Adrenal gland (tissue), 19 donors: ENCODE data around the gene SCG5. TPM values are rescaled to one million over a fixed set of nuclear protein-coding genes. Genes with fewer than 3 reads are reported as not detected.
A peak's percentile ranks its signal among the peaks of the same experiment; 100 is the strongest.
"Not testable (repeated sequence)": the region's sequence is repeated elsewhere in the genome, so short reads cannot be mapped to it uniquely, and the experiment has no call there.

ENCODE experiments used
- DNase-seq, 7 donors: peaks; one replicate each; pipeline ENCODE4 v3.0.0-alpha.2; 2019 to 2020
- H3K27ac ChIP-seq, 5 donors: fragments of 200-600 bp; sonication (generic) in 4 of 5; 1 replicate in 3 of 5; 2 replicates in 2 of 5; pipeline versions ENCODE4 v1.5.1 to v1.8.0; 2016 to 2020; ENCODE audit warnings: mild to moderate bottlenecking in 1 of 5
- H3K27me3 ChIP-seq: fragments of 200-600 bp; 2 replicates; pipeline ENCODE4 v1.8.0; 2021
- H3K36me3 ChIP-seq, 2 donors: fragments of 200-600 bp; replicated peaks in 1 of 2; 1 replicate in 1 of 2; 2 replicates in 1 of 2; pipeline versions ENCODE4 v1.5.1 to v1.8.0; 2018 to 2022
- H3K4me1 ChIP-seq, 2 donors: fragments of 200-600 bp; replicated peaks in 1 of 2; 1 replicate in 1 of 2; 2 replicates in 1 of 2; pipeline versions ENCODE4 v1.5.1 to v1.8.0; 2018 to 2021
- H3K4me3 ChIP-seq, 4 donors: fragments of 200-600 bp; sonication (generic) in 3 of 4; one replicate each; pipeline ENCODE4 v1.5.1; 2016 to 2018
- H3K9me3 ChIP-seq, 3 donors: fragments of 200-600 bp; sonication (generic) in 1 of 3; replicated peaks in 1 of 3; 1 replicate in 2 of 3; 2 replicates in 1 of 3; pipeline versions ENCODE4 v1.5.1 to v1.8.0; 2016 to 2021
- POLR2A ChIP-seq, 2 donors: fragments of 450-650 bp; IDR thresholded peaks; one replicate each; pipeline ENCODE4 v1.6.1; 2017; ENCODE audit warnings: antibody characterized with exemption in 2 of 2, mild to moderate bottlenecking in 2 of 2, moderate library complexity in 1 of 2
- WGBS, 4 donors: extraction: QIAGEN DNeasy Blood & Tissue Kit in 2 of 4; methylation state at CpG; one replicate each; pipeline versions ENCODE4 v1.1.5 to v1.1.7; 2013 to 2017; 5-methylcytosine and 5-hydroxymethylcytosine counted together
- intact Hi-C, 2 donors: fragments of 100-400 bp; cut with DNase I; formaldehyde crosslinking; loops; one replicate each; pipeline versions ENCODE4 v1.14.1 to v1.15.0; 2022 to 2023
- long read RNA-seq, 10 donors: library from polyadenylated mRNA in 3 of 10; unstranded in 2 of 10; stranded (forward) in 1 of 10; transcript quantifications; one replicate each; pipeline ENCODE4 v2.0.0 and lab custom pipeline, GENCODE V29; 2021 to 2026
- polyA plus RNA-seq, 3 donors: library from polyadenylated mRNA; stranded (reverse); fragments of 200-250 nt in 2 of 3; fragments of 350-450 nt in 1 of 3; fragmentation: Illumina TruSeq in 1 of 3; extraction: RNeasy Lipid Tissue Mini Kit (QIAGEN cat#74804) in 1 of 3; gene quantifications; one replicate each; pipeline ENCODE4 v1.2.3, GENCODE V29; 2013 to 2014
- total RNA-seq, 9 donors: library from RNA; depleted of rRNA in 4 of 9; stranded (reverse); fragments of >200 nt in 4 of 9; fragments of 120-200 nt in 1 of 9; fragmentation: NEBNext Ultra II Directional in 1 of 9; extraction: Animal tissue kit (Norgen Biotek cat#: 25700) in 1 of 9; gene quantifications; one replicate each; pipeline versions ENCODE4 v1.1.0 to v1.2.4, GENCODE V29; 2013 to 2023
- TF ChIP-seq, protein P1 (sequence below), 6 experiments: fragments of 450-650 bp in 4 of 6; fragments of 200-600 bp in 2 of 6; sonication (generic) in 1 of 6; IDR thresholded peaks; 1 replicate in 5 of 6; 2 replicates in 1 of 6; pipeline versions ENCODE4 v1.5.1 to v1.8.0; 2016 to 2021; ENCODE audit warnings: antibody characterized with exemption in 6 of 6, mild to moderate bottlenecking in 2 of 6, moderate library complexity in 1 of 6
- donor health status: healthy with polysubstance abuse.
- donor health status: Bipolar disorder and iron deficiency.
- donor health status: DM: yes; HTN: yes; CAD: no.
- donor health status: DM: no; HTN: no; CAD: no.
- donor health status: DM: no; HTN: no; CAD: no.
- donor health status: DM: yes; HTN: yes; CAD: no.

The SCG5 gene
- total RNA-seq (10 to 100 TPM in 4 of 9 donors, 1 to 10 TPM in 1, under 1 TPM in 2, not detected in 2; 0.52 to 43.1 (median 26.2) TPM), polyA plus RNA-seq (100 to 1,000 TPM in 1 of 3 donors, 10 to 100 TPM in 2; 32.4 to 102 (median 81.2) TPM)
- long read RNA-seq, donor 1, partial matches to known transcripts = 0 of 8 reads
- long read RNA-seq, donor 1, other reads (novel, unspliced or antisense) = 0 of 8 reads
- long read RNA-seq, donor 2, transcript SCG5-202 (6 exons, 1,235 nt) = major isoform, 5 of 6 reads
- long read RNA-seq, donor 2, partial matches to known transcripts = 0 of 6 reads
- long read RNA-seq, donor 2, other reads (novel, unspliced or antisense) = 0 of 6 reads
- long read RNA-seq, donor 3, partial matches to known transcripts = 0 of 3 reads
- long read RNA-seq, donor 3, other reads (novel, unspliced or antisense) = 0 of 3 reads
- long read RNA-seq, donor 4 = 0 reads
- long read RNA-seq, donor 5 = 0 reads
- long read RNA-seq, donor 6, transcript SCG5-202 (6 exons, 1,235 nt) = major isoform, 62 of 134 reads
- long read RNA-seq, donor 6, transcript SCG5-201 (6 exons, 1,238 nt) = minor isoform, 57 of 134 reads
- long read RNA-seq, donor 6, partial matches to known transcripts = 8 of 134 reads
- long read RNA-seq, donor 6, other reads (novel, unspliced or antisense) = 3 of 134 reads
- long read RNA-seq, donor 7, partial matches to known transcripts = 0 of 1 reads
- long read RNA-seq, donor 7, other reads (novel, unspliced or antisense) = 0 of 1 reads
- long read RNA-seq, donor 8, transcript SCG5-202 (6 exons, 1,235 nt) = major isoform, 5 of 11 reads
- long read RNA-seq, donor 8, transcript SCG5-201 (6 exons, 1,238 nt) = major isoform, 5 of 11 reads
- long read RNA-seq, donor 8, partial matches to known transcripts = 0 of 11 reads
- long read RNA-seq, donor 8, other reads (novel, unspliced or antisense) = 0 of 11 reads
- long read RNA-seq, donor 9, partial matches to known transcripts = 0 of 1 reads
- long read RNA-seq, donor 9, other reads (novel, unspliced or antisense) = 0 of 1 reads
- long read RNA-seq, donor 10, transcript SCG5-202 (6 exons, 1,235 nt) = major isoform, 6 of 8 reads
- long read RNA-seq, donor 10, partial matches to known transcripts = 0 of 8 reads
- long read RNA-seq, donor 10, other reads (novel, unspliced or antisense) = 0 of 8 reads

GRCh38 chr15:32641517-32642059, at the start of gene SCG5:
Gene SCG5, plus strand, starts transcription at chr15:32641710. Its CDS starts 1,883 bp downstream, at chr15:32643593.
- no peaks in the 10 kb centered on the region for H3K4me1 ChIP-seq
- H3K9me3 ChIP-seq = no peaks in the 10 kb centered on the region
- no peaks in the 10 kb centered on the region for H3K36me3 ChIP-seq
- WGBS, 4 donors = 14 to 17% (median 14%) methylated on average over 14 to 22 of the region's 22 CpGs
- intact Hi-C loops = no loop called here
- DNase-seq = peak in 3 of 7 donors; percentile 24 to 79 (median 28)
- H3K4me3 ChIP-seq = no peak within 1 kb of the TSS
- peak within 1 kb of the TSS in 1 of 5 donors; percentile 38 for H3K27ac ChIP-seq
- H3K27me3 ChIP-seq = no peaks in the 10 kb centered on the region
- TF ChIP-seq, protein P1, sequence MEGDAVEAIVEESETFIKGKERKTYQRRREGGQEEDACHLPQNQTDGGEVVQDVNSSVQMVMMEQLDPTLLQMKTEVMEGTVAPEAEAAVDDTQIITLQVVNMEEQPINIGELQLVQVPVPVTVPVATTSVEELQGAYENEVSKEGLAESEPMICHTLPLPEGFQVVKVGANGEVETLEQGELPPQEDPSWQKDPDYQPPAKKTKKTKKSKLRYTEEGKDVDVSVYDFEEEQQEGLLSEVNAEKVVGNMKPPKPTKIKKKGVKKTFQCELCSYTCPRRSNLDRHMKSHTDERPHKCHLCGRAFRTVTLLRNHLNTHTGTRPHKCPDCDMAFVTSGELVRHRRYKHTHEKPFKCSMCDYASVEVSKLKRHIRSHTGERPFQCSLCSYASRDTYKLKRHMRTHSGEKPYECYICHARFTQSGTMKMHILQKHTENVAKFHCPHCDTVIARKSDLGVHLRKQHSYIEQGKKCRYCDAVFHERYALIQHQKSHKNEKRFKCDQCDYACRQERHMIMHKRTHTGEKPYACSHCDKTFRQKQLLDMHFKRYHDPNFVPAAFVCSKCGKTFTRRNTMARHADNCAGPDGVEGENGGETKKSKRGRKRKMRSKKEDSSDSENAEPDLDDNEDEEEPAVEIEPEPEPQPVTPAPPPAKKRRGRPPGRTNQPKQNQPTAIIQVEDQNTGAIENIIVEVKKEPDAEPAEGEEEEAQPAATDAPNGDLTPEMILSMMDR (IDR thresholded peaks at IDR 0.05) = no peak
- TF ChIP-seq POLR2A (IDR thresholded peaks at IDR 0.05) = peak in 1 of 2 donors; percentile 16

DNA sequence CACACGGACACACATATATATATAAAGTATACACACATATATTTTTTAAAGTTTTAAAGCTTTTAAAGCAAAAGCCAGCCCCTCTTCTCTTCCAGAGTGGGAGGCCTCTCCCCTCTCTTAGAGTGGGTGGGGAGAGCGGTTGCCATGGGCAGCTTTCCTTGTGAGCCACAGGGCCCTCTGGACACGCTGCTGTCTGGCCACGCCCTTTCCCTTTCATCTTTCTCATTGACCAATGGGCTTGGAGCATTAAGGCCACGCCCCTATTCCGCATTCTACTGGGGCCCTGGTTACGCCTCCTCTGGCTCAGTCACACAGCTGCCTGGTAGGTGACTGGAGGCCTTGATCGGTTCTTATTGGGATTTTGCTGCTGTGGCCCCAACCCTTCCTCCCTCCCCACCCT, 48.4 kb upstream of the SCG5 start, which contains the start of gene GOLGA8N:
TSS of gene GOLGA8N (plus strand) at position 306 of the 400 bp plus-strand sequence.
- H3K4me1 ChIP-seq, H3K4me3 ChIP-seq, DNase-seq, H3K9me3 ChIP-seq, H3K36me3 ChIP-seq, H3K27me3 ChIP-seq, H3K27ac ChIP-seq, intact Hi-C loops: not testable (repeated sequence)
- 64 to 88% (median 82%) methylated on average over 1 to 6 of the region's 8 CpGs for WGBS, 4 donors

DNA sequence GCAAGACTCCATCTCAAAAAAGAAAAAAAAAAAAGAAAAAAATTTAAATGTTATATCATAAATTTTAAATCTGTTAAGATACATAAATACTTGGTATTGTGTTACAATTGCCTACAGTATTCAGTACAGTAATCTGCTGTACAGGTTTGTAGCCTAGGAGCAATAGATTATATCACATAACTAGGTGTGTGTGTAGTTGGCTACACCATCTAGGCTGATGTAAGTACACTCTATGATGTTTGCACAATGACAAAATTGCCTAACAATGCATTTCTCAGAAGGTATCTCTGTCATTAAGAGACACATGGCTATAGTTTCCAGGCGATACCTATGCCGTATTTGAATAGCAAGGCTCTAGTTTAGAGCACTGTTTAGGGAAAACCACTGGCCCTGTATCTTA, 32.0 kb upstream of the SCG5 start:
- H3K27me3 ChIP-seq, DNase-seq, H3K36me3 ChIP-seq, H3K4me1 ChIP-seq, H3K4me3 ChIP-seq, H3K27ac ChIP-seq, H3K9me3 ChIP-seq, intact Hi-C loops: not testable (repeated sequence)
- 84 to 96% (median 94%) methylated on average over 2 of the region's 2 CpGs for WGBS, 4 donors

DNA sequence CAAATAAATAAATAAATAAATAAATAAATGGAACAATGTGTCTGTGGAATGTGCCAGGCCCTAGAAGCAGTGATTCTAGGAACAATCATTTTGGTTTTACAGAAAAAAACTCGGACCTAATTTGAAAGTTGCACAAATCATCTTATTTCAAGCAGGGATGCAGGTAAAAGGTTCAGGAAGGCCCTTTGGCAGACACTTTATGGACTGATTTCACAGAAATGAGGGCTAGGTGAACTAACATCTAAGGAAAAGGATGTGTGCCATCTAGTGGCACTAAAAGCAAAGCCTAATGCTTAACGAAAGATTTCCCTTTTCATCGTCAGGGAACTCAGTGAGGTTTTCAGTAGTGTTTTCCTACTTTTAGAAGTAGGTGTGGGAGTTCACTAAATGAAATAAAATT, 30.8 kb upstream of the SCG5 start:
- H3K9me3 ChIP-seq, H3K36me3 ChIP-seq, H3K4me1 ChIP-seq, H3K4me3 ChIP-seq, intact Hi-C loops, DNase-seq, H3K27me3 ChIP-seq, H3K27ac ChIP-seq: not testable (repeated sequence)
- TF ChIP-seq, protein P1 (IDR thresholded peaks at IDR 0.05) = peak in 1 of 6 experiments; percentile 44
- 0 to 4% (median 1%) methylated on average over 1 to 2 of the region's 3 CpGs for WGBS, 4 donors

- peak overlapping the region; percentile 58 to 90 (median 72) for H3K27ac ChIP-seq
- H3K27me3 ChIP-seq, H3K9me3 ChIP-seq, H3K36me3 ChIP-seq, H3K4me1 ChIP-seq, intact Hi-C loops: not testable (repeated sequence)
- DNase-seq = peak in 1 of 7 donors; percentile 51
- H3K4me3 ChIP-seq = peak overlapping the region in 1 of 4 donors; percentile 65
- 0% methylated on average over 3 to 11 of the region's 16 CpGs for WGBS, 4 donors
These were observed 26.8 kb upstream of the SCG5 start for GRCh38 chr15:32614712-32615050.
